GM23248 (cell line): ENCODE data around the gene AVPR2. TPM values are rescaled to one million over a fixed set of nuclear protein-coding genes. Genes with fewer than 3 reads are reported as not detected.

Experiments used
- DNase-seq: peaks from one replicate; pipeline ENCODE4 v3.0.0-alpha.2; 2015
- H2AFZ ChIP-seq: fragments of 200-600 bp; sonication (generic); 2 replicates; pipeline ENCODE4 v1.6.1; 2016; ENCODE audit warnings: antibody characterized with exemption
- H3F3A ChIP-seq: fragments of 200-600 bp; sonication (generic); 2 replicates; pipeline ENCODE4 v1.6.1; 2016; ENCODE audit warnings: mild to moderate bottlenecking, antibody characterized with exemption, mixed run types; ENCODE audit not compliant: insufficient read depth
- H3K27ac ChIP-seq: fragments of 200-600 bp; sonication (generic); 2 replicates; pipeline ENCODE4 v1.5.1; 2016; ENCODE audit warnings: mild to moderate bottlenecking
- H3K27me3 ChIP-seq: fragments of 200-600 bp; sonication (generic); replicated peaks from 2 replicates; pipeline ENCODE4 v1.6.1; 2016; ENCODE audit warnings: mild to moderate bottlenecking; ENCODE audit not compliant: insufficient read depth
- H3K36me3 ChIP-seq: fragments of 200-600 bp; sonication (generic); 2 replicates; pipeline ENCODE4 v1.6.1; 2016; ENCODE audit warnings: low read depth, mild to moderate bottlenecking
- H3K4me1 ChIP-seq: fragments of 200-600 bp; sonication (generic); 2 replicates; pipeline ENCODE4 v1.6.1; 2016; ENCODE audit warnings: mild to moderate bottlenecking; ENCODE audit not compliant: insufficient read depth
- H3K4me2 ChIP-seq: fragments of 200-600 bp; sonication (generic); one replicate; pipeline ENCODE4 v1.6.1; 2016; ENCODE audit warnings: mild to moderate bottlenecking; ENCODE audit not compliant: unreplicated experiment
- H3K4me3 ChIP-seq: fragments of 200-600 bp; sonication (generic); 2 replicates; pipeline ENCODE4 v1.5.1; 2016; ENCODE audit warnings: mild to moderate bottlenecking
- H3K79me2 ChIP-seq: fragments of 200-600 bp; sonication (generic); 2 replicates; pipeline ENCODE4 v1.6.1; 2016; ENCODE audit warnings: mild to moderate bottlenecking; ENCODE audit not compliant: insufficient read depth
- H3K9ac ChIP-seq: fragments of 200-600 bp; sonication (generic); 2 replicates; pipeline ENCODE4 v1.6.1; 2016; ENCODE audit warnings: mild to moderate bottlenecking
- H3K9me2 ChIP-seq: fragments of 200-600 bp; sonication (generic); 2 replicates; pipeline ENCODE4 v1.6.1; 2016; ENCODE audit warnings: mixed run types, mild to moderate bottlenecking, moderate library complexity; ENCODE audit not compliant: insufficient read depth
- H3K9me3 ChIP-seq: fragments of 200-600 bp; sonication (generic); one replicate; pipeline ENCODE4 v1.6.1; 2017; ENCODE audit warnings: low read depth
- H4K20me1 ChIP-seq: fragments of 200-600 bp; sonication (generic); 2 replicates; pipeline ENCODE4 v1.6.0; 2016; ENCODE audit not compliant: insufficient read depth
- EZH2 ChIP-seq: fragments of 200-600 bp; sonication (generic); IDR thresholded peaks from 2 replicates; pipeline ENCODE4 v1.6.1; 2018; ENCODE audit warnings: antibody characterized with exemption, mild to moderate bottlenecking; ENCODE audit not compliant: insufficient read depth, poor library complexity, severe bottlenecking
- EZH2phosphoT487 ChIP-seq: fragments of 200-600 bp; sonication (generic); IDR thresholded peaks from 2 replicates; pipeline ENCODE4 v1.6.1; 2018; ENCODE audit warnings: antibody characterized with exemption, moderate library complexity, mild to moderate bottlenecking, low read depth; ENCODE audit not compliant: insufficient read depth
- WGBS, 2 experiments: methylation state at CpG; one replicate each; pipeline ENCODE4 v1.1.6; 2015 to 2017; ENCODE audit warnings: low lambda C conversion rate in 2 of 2, low coverage in 1 of 2; ENCODE audit errors: missing lambda C conversion rate in 2 of 2; 5-methylcytosine and 5-hydroxymethylcytosine counted together
- in situ Hi-C: fragments of 300-500 bp; cut with MboI; formaldehyde crosslinking; loops from 2 replicates; pipeline ENCODE4 v1.15.0; 2020
- polyA plus RNA-seq: library from polyadenylated mRNA; unstranded; fragments of >200 nt; fragmentation: Nextera tagmentation; extraction: Ambion mirVana; gene quantifications from 2 replicates; pipeline ENCODE4 v1.2.1, GENCODE V29; 2016
- total RNA-seq: library from RNA; depleted of rRNA; stranded (reverse); fragments of >200 nt; shearing (Covaris generic); gene quantifications from 2 replicates; pipeline ENCODE4 v1.2.3, GENCODE V29; 2014

The AVPR2 gene
- total and polyA plus RNA-seq, 2 experiments from 2014 or later, result not detected

GRCh38 chrX:153883163-153883843 lies 21.2 kb upstream of the AVPR2 start:
- H3K4me3 ChIP-seq, result no peak overlapping the region
- H3K27me3 ChIP-seq, result no peaks in the 10 kb centered on the region; the same call in 1 of the 2 replicates
- H3K4me1 ChIP-seq, result no peaks in the 10 kb centered on the region
- H2AFZ ChIP-seq, result no peak overlapping the region
- no peaks in the 10 kb centered on the region for H4K20me1 ChIP-seq
- in situ Hi-C loops, result no loop called here
- H3K79me2 ChIP-seq, result no peaks in the 10 kb centered on the region
- DNase-seq, result no peak
- no peaks in the 10 kb centered on the region for H3K9me2 ChIP-seq
- no peak overlapping the region for H3K9ac ChIP-seq
- TF ChIP-seq EZH2 (no peak), EZH2phosphoT487 (no peak)
- H3K9me3 ChIP-seq, result no peaks in the 10 kb centered on the region
- no peaks in the 10 kb centered on the region for H3F3A ChIP-seq
- WGBS, 2 experiments, result 16 to 60% methylated on average over 1 to 8 of the region's 13 CpGs
- no peaks in the 10 kb centered on the region for H3K36me3 ChIP-seq
- H3K27ac ChIP-seq, result no peak overlapping the region
- no peak overlapping the region for H3K4me2 ChIP-seq

DNA sequence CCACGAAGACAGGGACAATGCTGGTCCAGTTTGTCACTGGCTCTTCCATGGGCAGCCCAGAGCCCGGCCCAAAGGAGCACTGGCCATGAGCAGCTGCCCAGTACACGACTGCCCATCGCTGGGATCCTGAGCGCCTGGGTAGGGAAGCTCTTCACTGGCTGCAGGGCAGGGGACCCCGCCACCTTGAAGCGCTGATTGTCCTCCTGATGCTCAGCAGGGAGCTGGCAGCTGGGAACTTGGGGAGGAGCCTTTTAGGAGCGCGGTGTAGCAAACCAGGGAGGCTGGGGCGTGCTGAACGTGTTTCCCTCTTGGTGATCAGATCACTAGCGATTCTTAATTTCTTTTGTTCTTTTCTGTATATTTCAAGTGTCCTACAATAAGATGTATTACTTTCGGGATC lies 20.3 kb upstream of the AVPR2 start:
- Histone ChIP-seq H3K27me3 (no peaks in the 10 kb centered on the region; the same call in 1 of the 2 replicates), H3K9me2 (no peaks in the 10 kb centered on the region), H3K9me3 (no peaks in the 10 kb centered on the region), H4K20me1 (no peaks in the 10 kb centered on the region), H3K27ac (no peak overlapping the region), H3K9ac (no peak overlapping the region), H3K4me3 (no peak overlapping the region), H3K36me3 (no peaks in the 10 kb centered on the region), H2AFZ (no peak overlapping the region), H3K4me1 (no peaks in the 10 kb centered on the region), H3K79me2 (no peaks in the 10 kb centered on the region), H3F3A (no peaks in the 10 kb centered on the region), H3K4me2 (no peak overlapping the region)
- WGBS, 2 experiments, result 34 to 60% methylated on average over 6 to 12 of the region's 13 CpGs
- DNase-seq, result no peak
- TF ChIP-seq EZH2 (no peak), EZH2phosphoT487 (no peak)
- in situ Hi-C loops, result no loop called here

DNA sequence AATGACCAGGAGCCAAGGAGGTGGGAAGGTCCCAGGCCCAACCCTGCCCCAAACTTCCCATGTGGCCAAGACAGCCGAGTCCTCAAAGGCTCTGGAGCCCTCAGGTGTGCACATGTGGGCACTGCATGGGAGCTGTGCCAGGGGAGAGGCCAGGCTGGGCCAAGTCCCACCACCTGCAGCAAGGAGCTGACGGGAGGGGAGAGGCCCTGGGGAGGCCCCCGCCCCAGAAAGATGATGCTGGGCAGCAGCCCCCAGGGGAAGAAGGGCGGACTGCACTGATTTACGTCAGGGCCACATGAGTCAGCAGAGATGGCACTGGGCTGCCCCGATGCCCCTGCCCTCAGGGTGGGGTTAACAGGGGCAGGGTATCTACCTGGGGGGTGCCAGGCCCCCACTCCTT lies 19.9 kb upstream of the AVPR2 start:
- H3K27me3 ChIP-seq, result no peaks in the 10 kb centered on the region; the same call in 1 of the 2 replicates
- WGBS, 2 experiments, result 0 to 27% methylated on average over 1 to 5 of the region's 6 CpGs
- H2AFZ ChIP-seq, result no peak overlapping the region
- no peaks in the 10 kb centered on the region for H4K20me1 ChIP-seq
- no peak for TF ChIP-seq EZH2
- TF ChIP-seq EZH2phosphoT487, result no peak
- no peaks in the 10 kb centered on the region for H3K9me3 ChIP-seq
- in situ Hi-C loops, result no loop called here
- no peaks in the 10 kb centered on the region for H3K79me2 ChIP-seq
- no peak overlapping the region for H3K4me2 ChIP-seq
- no peaks in the 10 kb centered on the region for H3K9me2 ChIP-seq
- no peaks in the 10 kb centered on the region for H3K4me1 ChIP-seq
- no peak overlapping the region for H3K27ac ChIP-seq
- H3K36me3 ChIP-seq, result no peaks in the 10 kb centered on the region
- H3F3A ChIP-seq, result no peaks in the 10 kb centered on the region
- no peak for DNase-seq
- H3K4me3 ChIP-seq, result no peak overlapping the region
- H3K9ac ChIP-seq, result no peak overlapping the region

DNA sequence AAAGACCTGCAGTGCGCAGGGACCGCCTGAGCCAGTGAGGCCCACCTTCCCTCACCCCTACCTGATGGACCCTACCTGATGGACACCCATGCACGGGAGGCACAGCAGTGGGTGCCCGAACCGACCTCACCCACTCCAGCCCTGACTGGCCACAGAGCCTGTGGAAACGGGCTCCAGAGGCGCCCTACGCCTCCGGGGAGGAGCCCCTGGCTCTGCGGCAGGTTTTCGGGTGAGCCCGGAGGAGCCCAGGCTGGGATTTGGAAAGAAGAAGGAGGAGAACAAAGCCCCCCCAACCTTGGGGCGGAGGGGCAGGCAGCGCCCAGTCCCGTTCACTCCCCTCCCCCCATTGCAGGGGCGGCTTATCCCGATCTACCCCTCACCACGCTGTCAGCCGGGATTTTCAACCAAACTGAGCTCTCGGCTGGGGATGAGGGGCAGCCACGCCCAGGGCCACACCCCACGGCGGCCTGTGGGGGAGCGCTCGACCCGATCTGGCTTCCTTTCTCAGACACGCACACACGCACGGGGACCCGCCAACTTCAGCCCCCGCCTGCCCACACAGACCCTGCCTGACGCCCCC lies 19.2 kb upstream of the AVPR2 start:
- no peak overlapping the region for H3K9ac ChIP-seq
- no peaks in the 10 kb centered on the region for H3K9me2 ChIP-seq
- no peak overlapping the region for H2AFZ ChIP-seq
- H3K4me2 ChIP-seq, result no peak overlapping the region
- DNase-seq, result no peak
- H3K4me1 ChIP-seq, result no peaks in the 10 kb centered on the region
- 0 to 4% methylated on average over 7 to 21 of the region's 32 CpGs for WGBS, 2 experiments
- no peaks in the 10 kb centered on the region; the same call in 1 of the 2 replicates for H3K27me3 ChIP-seq
- no peak overlapping the region for H3K27ac ChIP-seq
- H3K4me3 ChIP-seq, result no peak overlapping the region
- H4K20me1 ChIP-seq, result no peaks in the 10 kb centered on the region
- no peaks in the 10 kb centered on the region for H3K79me2 ChIP-seq
- no peaks in the 10 kb centered on the region for H3K9me3 ChIP-seq
- no peaks in the 10 kb centered on the region for H3K36me3 ChIP-seq
- H3F3A ChIP-seq, result no peaks in the 10 kb centered on the region
- in situ Hi-C loops, result no loop called here
- TF ChIP-seq EZH2phosphoT487 (no peak), EZH2 (peak; percentile 47)
